ENCODE results near the gene KLHL36. TPM values are rescaled to one million over a fixed set of nuclear protein-coding genes. Genes with fewer than 3 reads are reported as not detected.

KLHL36 gene
- total and polyA plus RNA-seq, 4 donors: 11.5 to 53.6 (median 16.9) TPM

GRCh38 chr16:84662471-84662870, 14.2 kb downstream of the KLHL36 start:
- Histone ChIP-seq H3K9me3 (ENCODE audit: control insufficient read depth in 4 of 4, low read length in 3 of 4) (no peaks in the 10 kb centered on the region), H3K27ac (ENCODE audit: low read depth in 1 of 2, low read length in 2 of 2) (no peak overlapping the region), H3K27me3 (ENCODE audit: control insufficient read depth in 4 of 4, insufficient read depth in 4 of 4, low read length in 3 of 4) (no peaks in the 10 kb centered on the region), H3K4me1 (ENCODE audit: control insufficient read depth in 4 of 4, insufficient read depth in 4 of 4, low read length in 3 of 4) (peaks cover 0 to 7% (median 1%) of the 10 kb centered on the region in 4 donors), H3K36me3 (ENCODE audit: control insufficient read depth in 4 of 4, insufficient read depth in 3 of 4, low read depth in 1 of 4, low read length in 3 of 4) (peaks cover 13 to 73% (median 46%) of the 10 kb centered on the region in 4 donors), H3K9ac (ENCODE audit: low read depth in 1 of 2, low read length in 2 of 2) (no peak overlapping the region), H3K4me3 (ENCODE audit: low read depth in 1 of 3, low read length in 3 of 3) (no peak overlapping the region)
- no peak for DNase-seq (ENCODE audit: low spot score)
- WGBS: 96% methylated on average over 9 of the region's 9 CpGs
- TF ChIP-seq ZBTB33 (IDR thresholded peaks at IDR 0.05) (no peak), YY1 (IDR thresholded peaks at IDR 0.05) (no peak), HNF4A (conservative IDR thresholded peaks at IDR 0.05) (no peak), GABPA (IDR thresholded peaks at IDR 0.05 in 1 of 2, conservative IDR thresholded peaks at IDR 0.05 in 1 of 2) (no peak), TAF1 (conservative IDR thresholded peaks at IDR 0.05) (no peak), HNF4G (IDR thresholded peaks at IDR 0.05) (no peak), NR2F2 (IDR thresholded peaks at IDR 0.05) (no peak), REST (IDR thresholded peaks at IDR 0.05) (no peak), ATF3 (IDR thresholded peaks at IDR 0.05) (no peak), RXRA (IDR thresholded peaks at IDR 0.05) (no peak), JUND (IDR thresholded peaks at IDR 0.05) (no peak), SP1 (IDR thresholded peaks at IDR 0.05) (no peak), EGR1 (IDR thresholded peaks at IDR 0.05; ENCODE audit: low read depth in 2 of 2) (no peak), MAX (IDR thresholded peaks at IDR 0.05) (no peak), RAD21 (IDR thresholded peaks at IDR 0.05) (no peak), FOXA2 (IDR thresholded peaks at IDR 0.05) (no peak), FOXA1 (IDR thresholded peaks at IDR 0.05) (no peak)
- TF ChIP-seq, protein P1, sequence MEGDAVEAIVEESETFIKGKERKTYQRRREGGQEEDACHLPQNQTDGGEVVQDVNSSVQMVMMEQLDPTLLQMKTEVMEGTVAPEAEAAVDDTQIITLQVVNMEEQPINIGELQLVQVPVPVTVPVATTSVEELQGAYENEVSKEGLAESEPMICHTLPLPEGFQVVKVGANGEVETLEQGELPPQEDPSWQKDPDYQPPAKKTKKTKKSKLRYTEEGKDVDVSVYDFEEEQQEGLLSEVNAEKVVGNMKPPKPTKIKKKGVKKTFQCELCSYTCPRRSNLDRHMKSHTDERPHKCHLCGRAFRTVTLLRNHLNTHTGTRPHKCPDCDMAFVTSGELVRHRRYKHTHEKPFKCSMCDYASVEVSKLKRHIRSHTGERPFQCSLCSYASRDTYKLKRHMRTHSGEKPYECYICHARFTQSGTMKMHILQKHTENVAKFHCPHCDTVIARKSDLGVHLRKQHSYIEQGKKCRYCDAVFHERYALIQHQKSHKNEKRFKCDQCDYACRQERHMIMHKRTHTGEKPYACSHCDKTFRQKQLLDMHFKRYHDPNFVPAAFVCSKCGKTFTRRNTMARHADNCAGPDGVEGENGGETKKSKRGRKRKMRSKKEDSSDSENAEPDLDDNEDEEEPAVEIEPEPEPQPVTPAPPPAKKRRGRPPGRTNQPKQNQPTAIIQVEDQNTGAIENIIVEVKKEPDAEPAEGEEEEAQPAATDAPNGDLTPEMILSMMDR (IDR thresholded peaks at IDR 0.05; ENCODE audit: low read depth, low read length, missing input control): no peak

Measured in liver (tissue), 9 donors.